K562 (cell line): ENCODE results near the gene CLCN4. TPM values are rescaled to one million over a fixed set of nuclear protein-coding genes. Genes with fewer than 3 reads are reported as not detected.
A peak's percentile ranks its signal among the peaks of the same experiment; 100 is the strongest.

Source experiments
- BRD9 ChIP-seq: fragments of 450-650 bp; IDR thresholded peaks from 2 replicates; pipeline ENCODE4 v1.6.1; 2018; ENCODE audit warnings: low read depth; ENCODE audit not compliant: partially characterized antibody
- COPS2 ChIP-seq: fragments of 450-650 bp; conservative IDR thresholded peaks from 2 replicates; pipeline ENCODE4 v1.6.1; 2016; ENCODE audit warnings: mild to moderate bottlenecking, moderate library complexity
- KHSRP ChIP-seq: fragments of 450-650 bp; IDR thresholded peaks from 2 replicates; pipeline ENCODE4 v1.6.1; 2017
- L3MBTL2 ChIP-seq: fragments of 450-650 bp; IDR thresholded peaks from 2 replicates; pipeline ENCODE4 v1.6.1; 2016; ENCODE audit warnings: mild to moderate bottlenecking, moderate library complexity
- MTA1 ChIP-seq: fragments of 450-650 bp; IDR thresholded peaks from 2 replicates; pipeline ENCODE4 v1.6.1; 2017; ENCODE audit warnings: borderline replicate concordance
- OTX1 ChIP-seq: fragments of 450-650 bp; formaldehyde crosslinking; IDR thresholded peaks from 2 replicates; pipeline ENCODE4 v1.4.0; 2022; ENCODE audit warnings: mild to moderate bottlenecking
- RBM25 ChIP-seq: fragments of 200-400 bp; formaldehyde crosslinking; IDR thresholded peaks from 2 replicates; pipeline ENCODE4 v1.6.1; 2018; ENCODE audit warnings: low read length, low read depth, moderate library complexity; ENCODE audit not compliant: severe bottlenecking
- RFX7 ChIP-seq: fragments of 250-450 bp; sonication (Bioruptor Pico); IDR thresholded peaks from 2 replicates; pipeline ENCODE4 v1.5.1; 2021; ENCODE audit warnings: mild to moderate bottlenecking
- SIN3B ChIP-seq: fragments of 450-650 bp; IDR thresholded peaks from 2 replicates; pipeline ENCODE4 v1.6.1; 2017; ENCODE audit warnings: low read depth, mild to moderate bottlenecking, moderate library complexity
- SUPT5H ChIP-seq: fragments of 450-650 bp; IDR thresholded peaks from 2 replicates; pipeline ENCODE4 v1.6.1; 2016
- ZNF232 ChIP-seq: sonication (generic); formaldehyde crosslinking; IDR thresholded peaks from 2 replicates; pipeline ENCODE4 v1.8.0; 2022; ENCODE audit warnings: mild to moderate bottlenecking, missing genetic modification reagents
- ZNF311 ChIP-seq: fragments of 250-450 bp; sonication (Bioruptor Pico); IDR thresholded peaks from 2 replicates; pipeline ENCODE4 v1.4.0; 2020; ENCODE audit warnings: mild to moderate bottlenecking, moderate library complexity
- ZNF586 ChIP-seq: fragments of 450-650 bp; formaldehyde crosslinking; conservative IDR thresholded peaks from 2 replicates; pipeline ENCODE4 v1.4.0; 2020; ENCODE audit warnings: mild to moderate bottlenecking, moderate library complexity
- polyA plus RNA-seq, 8 experiments: library from polyadenylated mRNA; depleted of rRNA in 4 of 8; stranded (reverse) in 5 of 8; unstranded in 3 of 8; fragments of >200 nt; fragmentation: Nextera tagmentation in 2 of 8; fragmentation: Illumina TruSeq in 1 of 8; extraction: Ambion mirVana in 2 of 8; extraction: Trizol in 1 of 8; gene quantifications; 2 replicates each; pipeline versions ENCODE4 v1.2.1 to v1.2.3, GENCODE V29; 2011 to 2014; ENCODE audit warnings: inconsistent platforms in 1 of 8, missing spikeins in 1 of 8
- total RNA-seq, 7 experiments: library from RNA; depleted of rRNA in 6 of 7; stranded (reverse); fragments of >200 nt in 6 of 7; fragmentation: Illumina TruSeq in 2 of 7; extraction: Trizol in 2 of 7; gene quantifications; 2 replicates each; pipeline versions ENCODE4 v1.2.1 to v1.2.3, GENCODE V29; 2011 to 2021; ENCODE audit warnings: low replicate concordance in 1 of 7
- TF ChIP-seq, protein P1 (sequence below), 2 experiments: fragments of 450-650 bp; IDR thresholded peaks; 2 replicates each; pipeline ENCODE4 v1.6.1; 2016; ENCODE audit warnings: mild to moderate bottlenecking in 2 of 2, borderline replicate concordance in 1 of 2, low read depth in 1 of 2, moderate library complexity in 1 of 2
- TF ChIP-seq, protein P2 (sequence below): sonication (generic); formaldehyde crosslinking; IDR thresholded peaks from 2 replicates; pipeline ENCODE4 v1.8.0; 2022; ENCODE audit warnings: missing genetic modification reagents, mild to moderate bottlenecking, moderate library complexity, borderline replicate concordance
- TF ChIP-seq, protein P3 (sequence below): sonication (generic); formaldehyde crosslinking; IDR thresholded peaks from 2 replicates; pipeline ENCODE4 v1.9.0; 2022; ENCODE audit warnings: mild to moderate bottlenecking, missing genetic modification reagents
- TF ChIP-seq, protein P4 (sequence below): fragments of 450-650 bp; IDR thresholded peaks from 2 replicates; pipeline ENCODE4 v1.6.1; 2014; ENCODE audit warnings: low read depth, mild to moderate bottlenecking, moderate library complexity, borderline replicate concordance
- TF ChIP-seq, protein P5 (sequence below): fragments of 450-650 bp; formaldehyde crosslinking; IDR thresholded peaks from 2 replicates; pipeline ENCODE4 v1.4.0; 2022; ENCODE audit warnings: missing genetic modification characterization

The CLCN4 gene
- total and polyA plus RNA-seq, 9 of the 15 experiments (the other 6 are each of a cell fraction or from before 2014, with no cell fraction given) = 0.03 to 0.24 (median 0.10) TPM; not detected in 1

DNA sequence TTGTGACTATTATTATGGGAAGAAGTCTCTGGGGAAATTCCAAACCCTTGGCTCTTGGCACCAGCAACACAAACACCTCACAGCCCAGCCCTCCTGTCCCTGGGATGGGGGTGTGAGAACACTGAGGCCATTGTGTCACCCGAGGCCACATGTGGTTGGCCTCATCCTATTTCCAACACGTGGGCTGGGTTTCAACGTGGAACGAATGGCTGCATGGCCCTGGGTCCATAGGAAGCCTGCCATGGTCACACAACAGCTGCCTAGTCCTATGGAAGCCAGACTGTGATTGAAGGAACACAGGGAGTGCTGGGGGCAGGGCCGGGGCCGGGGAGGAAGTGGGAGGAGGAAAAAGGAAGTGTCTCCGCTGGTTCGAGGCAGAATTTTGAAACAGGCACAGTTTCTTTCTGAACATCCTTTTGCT, 10.0 kb downstream of the CLCN4 start (continued):
- TF ChIP-seq, protein P1, sequence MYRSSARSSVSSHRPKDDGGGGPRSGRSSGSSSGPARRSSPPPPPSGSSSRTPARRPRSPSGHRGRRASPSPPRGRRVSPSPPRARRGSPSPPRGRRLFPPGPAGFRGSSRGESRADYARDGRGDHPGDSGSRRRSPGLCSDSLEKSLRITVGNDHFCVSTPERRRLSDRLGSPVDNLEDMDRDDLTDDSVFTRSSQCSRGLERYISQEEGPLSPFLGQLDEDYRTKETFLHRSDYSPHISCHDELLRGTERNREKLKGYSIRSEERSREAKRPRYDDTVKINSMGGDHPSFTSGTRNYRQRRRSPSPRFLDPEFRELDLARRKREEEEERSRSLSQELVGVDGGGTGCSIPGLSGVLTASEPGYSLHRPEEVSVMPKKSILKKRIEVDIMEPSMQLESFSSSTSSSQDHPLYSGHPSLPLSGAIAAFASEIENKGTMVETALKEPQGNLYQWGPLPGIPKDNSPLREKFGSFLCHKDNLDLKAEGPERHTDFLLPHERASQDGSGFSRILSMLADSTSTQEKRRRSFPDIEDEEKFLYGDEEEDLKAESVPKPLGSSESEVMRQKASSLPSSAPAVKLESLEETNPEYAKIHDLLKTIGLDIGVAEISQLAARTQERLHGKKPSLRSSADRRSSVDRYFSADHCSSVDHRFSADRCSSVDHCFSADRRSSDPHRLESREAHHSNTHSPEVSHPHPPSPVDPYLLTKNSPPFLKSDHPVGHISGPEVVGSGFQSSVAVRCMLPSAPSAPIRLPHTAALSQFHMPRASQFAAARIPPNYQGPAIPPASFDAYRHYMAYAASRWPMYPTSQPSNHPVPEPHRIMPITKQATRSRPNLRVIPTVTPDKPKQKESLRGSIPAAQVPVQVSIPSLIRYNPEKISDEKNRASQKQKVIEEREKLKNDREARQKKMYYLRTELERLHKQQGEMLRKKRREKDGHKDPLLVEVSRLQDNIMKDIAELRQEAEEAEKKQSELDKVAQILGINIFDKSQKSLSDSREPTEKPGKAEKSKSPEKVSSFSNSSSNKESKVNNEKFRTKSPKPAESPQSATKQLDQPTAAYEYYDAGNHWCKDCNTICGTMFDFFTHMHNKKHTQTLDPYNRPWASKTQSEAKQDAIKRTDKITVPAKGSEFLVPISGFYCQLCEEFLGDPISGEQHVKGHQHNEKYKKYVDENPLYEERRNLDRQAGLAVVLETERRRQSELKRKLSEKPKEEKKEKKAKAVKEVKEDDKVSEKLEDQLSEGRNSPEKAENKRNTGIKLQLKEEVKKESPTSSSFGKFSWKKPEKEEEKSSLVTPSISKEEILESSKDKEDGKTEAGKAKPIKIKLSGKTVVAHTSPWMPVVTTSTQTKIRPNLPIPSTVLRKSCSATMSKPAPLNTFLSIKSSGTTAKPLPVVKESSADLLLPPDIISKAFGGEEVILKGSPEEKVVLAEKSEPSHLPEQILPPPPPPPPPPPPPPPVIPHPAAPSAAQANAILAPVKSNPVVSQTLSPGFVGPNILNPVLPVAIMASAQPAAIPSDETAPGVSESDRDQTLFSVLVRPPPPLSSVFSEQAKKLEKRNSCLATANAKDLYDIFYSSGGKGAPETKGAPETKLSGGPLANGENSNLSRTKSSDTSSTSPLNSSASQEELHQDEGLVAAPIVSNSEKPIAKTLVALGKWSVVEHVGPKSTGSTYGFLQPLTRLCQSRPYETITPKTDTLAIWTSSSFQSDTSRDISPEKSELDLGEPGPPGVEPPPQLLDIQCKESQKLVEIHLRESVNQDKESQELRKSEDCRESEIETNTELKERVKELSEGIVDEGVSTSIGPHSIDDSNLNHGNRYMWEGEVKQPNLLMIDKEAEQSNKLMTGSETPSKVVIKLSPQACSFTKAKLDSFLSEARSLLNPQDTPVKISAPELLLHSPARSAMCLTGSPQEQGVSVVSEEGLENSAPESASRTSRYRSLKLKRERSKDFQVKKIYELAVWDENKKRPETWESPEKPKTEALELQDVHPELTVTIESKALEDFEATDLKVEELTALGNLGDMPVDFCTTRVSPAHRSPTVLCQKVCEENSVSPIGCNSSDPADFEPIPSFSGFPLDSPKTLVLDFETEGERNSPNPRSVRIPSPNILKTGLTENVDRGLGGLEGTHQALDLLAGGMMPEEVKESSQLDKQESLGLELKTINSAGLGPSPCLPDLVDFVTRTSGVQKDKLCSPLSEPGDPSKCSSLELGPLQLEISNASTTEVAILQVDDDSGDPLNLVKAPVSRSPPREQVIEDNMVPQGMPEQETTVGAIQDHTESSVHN (IDR thresholded peaks at IDR 0.05; ENCODE audit: borderline replicate concordance in 1 of 2, low read depth in 1 of 2) = no peak
- TF ChIP-seq, protein P2, sequence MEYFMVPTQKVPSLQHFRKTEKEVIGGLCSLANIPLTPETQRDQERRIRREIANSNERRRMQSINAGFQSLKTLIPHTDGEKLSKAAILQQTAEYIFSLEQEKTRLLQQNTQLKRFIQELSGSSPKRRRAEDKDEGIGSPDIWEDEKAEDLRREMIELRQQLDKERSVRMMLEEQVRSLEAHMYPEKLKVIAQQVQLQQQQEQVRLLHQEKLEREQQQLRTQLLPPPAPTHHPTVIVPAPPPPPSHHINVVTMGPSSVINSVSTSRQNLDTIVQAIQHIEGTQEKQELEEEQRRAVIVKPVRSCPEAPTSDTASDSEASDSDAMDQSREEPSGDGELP (CRISPR knock-in tag) = no peak
- TF ChIP-seq, protein P3, sequence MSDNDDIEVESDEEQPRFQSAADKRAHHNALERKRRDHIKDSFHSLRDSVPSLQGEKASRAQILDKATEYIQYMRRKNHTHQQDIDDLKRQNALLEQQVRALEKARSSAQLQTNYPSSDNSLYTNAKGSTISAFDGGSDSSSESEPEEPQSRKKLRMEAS (CRISPR knock-in tag) = peak; percentile 66; the same call in 1 of the 2 replicates
- TF ChIP-seq MTA1 (no peak), L3MBTL2 (peak; percentile 90), SUPT5H (no peak), ZNF311 (CRISPR knock-in tag) (no peak), SIN3B (no peak), COPS2 (no peak), OTX1 (CRISPR knock-in tag) (no peak), ZNF232 (CRISPR knock-in tag) (no peak), KHSRP (no peak), RBM25 (no peak), ZNF586 (CRISPR knock-in tag) (no peak), RFX7 (CRISPR knock-in tag) (no peak), BRD9 (no peak)
- TF ChIP-seq, protein P4, sequence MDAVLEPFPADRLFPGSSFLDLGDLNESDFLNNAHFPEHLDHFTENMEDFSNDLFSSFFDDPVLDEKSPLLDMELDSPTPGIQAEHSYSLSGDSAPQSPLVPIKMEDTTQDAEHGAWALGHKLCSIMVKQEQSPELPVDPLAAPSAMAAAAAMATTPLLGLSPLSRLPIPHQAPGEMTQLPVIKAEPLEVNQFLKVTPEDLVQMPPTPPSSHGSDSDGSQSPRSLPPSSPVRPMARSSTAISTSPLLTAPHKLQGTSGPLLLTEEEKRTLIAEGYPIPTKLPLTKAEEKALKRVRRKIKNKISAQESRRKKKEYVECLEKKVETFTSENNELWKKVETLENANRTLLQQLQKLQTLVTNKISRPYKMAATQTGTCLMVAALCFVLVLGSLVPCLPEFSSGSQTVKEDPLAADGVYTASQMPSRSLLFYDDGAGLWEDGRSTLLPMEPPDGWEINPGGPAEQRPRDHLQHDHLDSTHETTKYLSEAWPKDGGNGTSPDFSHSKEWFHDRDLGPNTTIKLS = peak; percentile 44; the same call in 1 of the 2 replicates
- TF ChIP-seq, protein P5, sequence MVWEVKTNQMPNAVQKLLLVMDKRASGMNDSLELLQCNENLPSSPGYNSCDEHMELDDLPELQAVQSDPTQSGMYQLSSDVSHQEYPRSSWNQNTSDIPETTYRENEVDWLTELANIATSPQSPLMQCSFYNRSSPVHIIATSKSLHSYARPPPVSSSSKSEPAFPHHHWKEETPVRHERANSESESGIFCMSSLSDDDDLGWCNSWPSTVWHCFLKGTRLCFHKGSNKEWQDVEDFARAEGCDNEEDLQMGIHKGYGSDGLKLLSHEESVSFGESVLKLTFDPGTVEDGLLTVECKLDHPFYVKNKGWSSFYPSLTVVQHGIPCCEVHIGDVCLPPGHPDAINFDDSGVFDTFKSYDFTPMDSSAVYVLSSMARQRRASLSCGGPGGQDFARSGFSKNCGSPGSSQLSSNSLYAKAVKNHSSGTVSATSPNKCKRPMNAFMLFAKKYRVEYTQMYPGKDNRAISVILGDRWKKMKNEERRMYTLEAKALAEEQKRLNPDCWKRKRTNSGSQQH (CRISPR knock-in tag) = no peak
